Measurements from ENCODE around the gene RBM17.
"Not testable (repeated sequence)": the region's sequence is repeated elsewhere in the genome, so short reads cannot be mapped to it uniquely, and the experiment has no call there.

Gene RBM17

DNA sequence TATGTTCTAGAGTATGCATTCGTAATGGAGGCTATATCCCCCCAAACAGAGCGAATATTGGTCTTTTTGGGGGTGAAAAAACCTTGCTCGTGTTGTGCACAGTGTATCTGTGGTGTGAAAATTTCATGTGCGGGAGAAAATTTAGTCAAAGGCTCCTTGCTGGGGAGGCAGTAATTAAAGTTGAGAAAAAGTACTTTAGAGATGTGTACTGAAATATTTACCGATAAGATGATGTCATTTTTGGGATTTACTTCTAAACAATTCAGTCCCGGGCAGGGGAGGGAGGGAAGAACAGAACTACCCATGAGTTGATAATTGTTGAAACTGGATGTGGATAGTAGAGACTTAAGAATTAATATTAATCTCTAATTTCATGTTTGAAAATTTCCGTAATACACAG, 9.3 kb downstream of the RBM17 start:
- H3K4me3 ChIP-seq (ENCODE audit: low read length) = no peak overlapping the region
- DNase-seq (ENCODE audit: low read depth, low spot score) = no peak

DNA sequence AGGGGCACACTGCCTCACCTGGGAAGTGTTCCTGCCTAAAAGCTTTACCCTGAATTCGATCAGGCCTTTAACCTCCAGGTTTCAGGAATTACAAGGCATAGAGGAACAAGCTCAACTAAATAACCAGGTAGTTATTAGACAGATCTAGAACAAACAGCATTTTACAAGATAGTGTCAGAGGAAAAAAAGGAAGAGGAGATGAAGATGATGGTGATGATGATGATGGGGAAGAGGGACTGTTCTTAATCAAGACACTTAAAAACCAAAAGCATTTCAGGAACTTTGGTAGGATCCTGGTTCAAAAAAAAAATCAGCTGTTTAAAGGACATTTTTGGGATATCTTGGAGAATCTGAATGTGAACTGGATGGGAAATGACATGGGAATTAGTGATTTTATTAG, 11.5 kb downstream of the RBM17 start:
- no peak overlapping the region for H3K4me3 ChIP-seq (ENCODE audit: low read length)
- no peak for DNase-seq (ENCODE audit: low read depth, low spot score)

DNA sequence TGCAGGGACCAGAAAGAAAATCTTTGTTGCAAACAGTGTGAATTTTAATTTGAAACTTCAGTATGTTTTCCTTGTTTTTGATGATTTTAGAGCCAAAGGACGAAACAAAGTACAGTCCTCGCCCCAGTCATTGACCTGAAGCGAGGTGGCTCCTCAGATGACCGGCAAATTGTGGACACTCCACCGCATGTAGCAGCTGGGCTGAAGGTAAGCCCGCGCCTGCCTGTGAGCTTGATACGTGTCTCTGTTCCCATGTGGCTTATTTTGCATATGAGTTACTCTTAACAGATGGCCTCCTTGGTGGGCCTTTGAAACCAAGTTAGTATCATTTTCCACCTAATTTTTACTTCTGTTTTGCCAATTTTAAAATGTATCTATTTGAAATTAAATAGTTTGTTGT, 12.3 kb downstream of the RBM17 start:
- no peak overlapping the region for H3K4me3 ChIP-seq (ENCODE audit: low read length)
- DNase-seq (ENCODE audit: low read depth, low spot score) = no peak

DNA sequence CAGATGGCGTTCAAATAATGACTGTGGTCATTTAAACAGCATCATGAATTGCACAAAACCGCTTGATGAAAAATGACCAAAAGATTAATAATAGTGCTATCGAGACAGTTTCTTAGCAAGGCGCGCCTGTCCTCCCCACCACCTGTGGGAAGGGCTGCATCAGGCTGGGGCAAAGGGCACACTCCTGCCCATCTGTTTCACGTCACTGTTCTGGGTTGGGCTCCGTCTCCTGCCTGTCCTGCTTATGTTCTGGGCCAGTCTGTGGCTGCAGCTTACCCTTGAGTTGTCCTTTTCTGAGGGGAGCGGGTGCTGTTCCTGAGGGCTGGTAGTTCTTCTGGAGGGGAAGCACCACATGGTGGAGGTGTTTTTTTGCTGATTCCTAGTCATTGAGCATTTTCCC, 13.3 kb downstream of the RBM17 start:
- no peak for DNase-seq (ENCODE audit: low read depth, low spot score)
- no peak overlapping the region for H3K4me3 ChIP-seq (ENCODE audit: low read length)

DNA sequence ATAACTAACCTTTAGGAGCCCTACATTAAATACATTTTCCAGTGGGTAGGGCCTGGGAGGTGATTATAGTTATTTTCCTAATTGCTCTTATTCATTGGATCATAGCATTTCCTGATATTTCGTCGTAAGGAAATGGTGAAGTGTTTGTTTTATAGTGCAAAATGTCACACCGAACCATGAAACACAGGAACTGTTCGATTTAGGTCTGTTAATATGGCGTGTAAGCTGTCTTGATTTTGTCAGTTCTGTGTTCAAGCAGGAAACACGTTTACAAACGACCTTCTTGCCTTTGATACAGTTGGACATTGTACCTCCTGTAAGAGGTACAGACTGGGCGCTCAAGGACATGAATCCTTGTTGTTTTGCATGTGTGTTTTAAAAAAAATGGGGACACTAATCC, 14.8 kb downstream of the RBM17 start:
- H3K4me3 ChIP-seq (ENCODE audit: low read length) = no peak overlapping the region
- no peak for DNase-seq (ENCODE audit: low read depth, low spot score)

DNA sequence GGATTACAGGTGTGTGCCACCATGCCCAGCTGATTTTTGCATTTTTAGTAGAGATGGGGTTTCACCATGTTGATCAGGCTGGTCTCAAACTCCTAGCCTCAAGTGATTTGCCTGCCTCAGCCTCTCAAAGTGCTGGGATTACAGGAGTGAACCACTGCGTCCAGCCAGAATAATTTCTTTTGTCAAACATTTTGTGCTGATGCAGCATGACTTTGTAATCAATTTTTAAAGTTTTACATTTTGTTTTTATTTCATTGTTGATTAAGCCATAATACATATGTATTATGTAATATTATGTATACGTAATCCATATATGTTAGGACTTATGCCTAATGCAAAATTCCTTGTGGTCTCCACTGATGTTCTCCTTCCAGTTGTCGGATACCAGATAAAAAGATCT, 18.8 kb downstream of the RBM17 start:
- H3K4me3 ChIP-seq (ENCODE audit: low read length); DNase-seq (ENCODE audit: low read depth, low spot score): not testable (repeated sequence)

DNA sequence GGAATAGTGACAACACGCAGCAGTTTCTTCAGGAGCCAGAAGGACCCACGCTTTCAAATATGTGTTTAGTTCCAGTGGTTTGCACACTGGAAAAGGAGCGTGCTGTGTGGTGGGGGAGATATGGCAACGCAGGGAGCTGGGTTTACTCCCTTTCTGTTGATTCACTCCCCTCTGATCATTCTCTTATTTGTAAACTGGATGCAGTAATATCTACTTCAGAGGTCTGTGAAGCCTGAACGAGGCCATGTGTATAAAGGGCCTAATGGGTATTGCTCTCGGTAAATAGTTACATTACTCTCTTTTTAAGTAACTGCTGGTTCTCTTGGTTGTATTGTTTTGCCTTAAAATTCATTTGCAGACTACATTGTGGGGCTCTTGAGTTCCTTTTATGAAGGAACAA, 19.2 kb downstream of the RBM17 start:
- no peak for DNase-seq (ENCODE audit: low read depth, low spot score)
- H3K4me3 ChIP-seq (ENCODE audit: low read length) = no peak overlapping the region

DNA sequence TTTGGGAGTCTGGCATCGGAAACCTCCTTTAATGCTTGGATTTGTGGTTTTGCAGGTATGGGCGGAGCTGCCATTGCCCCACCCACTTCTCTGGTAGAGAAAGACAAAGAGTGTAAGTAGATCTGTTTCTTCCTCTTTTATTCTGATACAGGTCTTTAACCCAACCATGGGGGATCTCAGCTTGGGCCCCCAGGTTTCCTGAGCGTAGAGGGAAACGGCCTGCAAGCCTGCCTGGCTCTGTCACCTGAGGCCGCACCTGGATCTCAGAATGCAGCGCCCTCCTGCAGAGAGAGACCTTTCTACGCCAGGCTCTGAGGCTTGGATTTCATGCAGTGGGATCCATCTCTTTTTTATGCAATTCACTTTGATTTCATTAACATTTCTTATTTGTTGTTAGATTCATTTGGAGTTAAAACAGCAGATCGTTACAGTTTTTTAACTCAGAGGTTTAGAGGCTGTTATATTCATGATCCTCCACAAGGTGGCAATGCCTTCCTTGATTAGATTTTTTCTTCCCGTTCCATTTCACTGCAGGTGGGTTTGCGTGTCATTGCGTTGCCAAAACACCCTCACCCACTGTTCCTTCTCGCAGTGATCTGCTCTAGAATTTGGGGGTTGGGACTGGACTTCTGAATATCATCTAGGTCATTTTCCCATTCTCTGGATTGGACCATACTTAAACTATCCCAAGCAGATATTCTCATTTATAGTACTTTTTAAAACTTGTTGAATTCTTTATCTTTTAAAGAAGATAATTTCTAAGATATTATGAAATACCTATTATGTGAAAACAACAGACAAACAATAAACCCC, 20.0 kb downstream of the RBM17 start:
- no peak overlapping the region for H3K4me3 ChIP-seq (ENCODE audit: low read length)
- DNase-seq (ENCODE audit: low read depth, low spot score) = peak; percentile 50

DNA sequence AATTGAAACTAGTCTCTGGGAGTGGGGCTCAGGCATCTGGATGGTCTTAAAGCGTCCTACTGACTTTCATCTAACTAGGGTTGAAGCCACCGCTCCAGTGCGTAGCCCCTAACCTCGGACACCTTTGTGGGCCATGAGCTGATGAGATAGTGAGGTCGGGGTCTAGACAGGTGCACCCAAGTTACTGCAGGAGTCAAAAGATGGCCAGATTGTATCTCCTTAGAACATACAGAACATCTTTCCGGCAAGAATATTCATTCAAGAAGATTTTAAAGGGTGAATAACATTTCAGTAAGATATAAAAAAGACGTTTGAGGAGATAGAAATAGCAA, 20.6 kb downstream of the RBM17 start:
- H3K4me3 ChIP-seq (ENCODE audit: low read length) = no peak overlapping the region
- no peak for DNase-seq (ENCODE audit: low read depth, low spot score)

DNA sequence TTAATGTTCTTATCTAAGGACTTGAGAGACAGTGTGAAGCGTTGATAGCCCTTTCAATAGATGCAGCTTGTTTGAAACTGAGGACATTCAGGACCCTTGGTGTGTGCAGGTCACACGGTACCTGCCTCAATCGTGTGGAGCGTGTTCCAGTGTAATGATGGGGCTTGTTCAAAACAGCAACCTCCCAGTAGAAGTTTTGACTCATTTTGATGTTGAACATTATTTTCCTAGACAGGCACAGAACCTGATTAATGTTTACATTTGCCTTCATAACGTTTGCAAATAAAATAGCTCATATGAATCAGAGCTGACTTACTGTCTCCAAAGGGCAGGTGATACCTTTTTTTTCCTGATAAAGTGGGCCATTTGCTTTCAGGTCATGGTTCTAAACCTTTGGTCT, 21.3 kb downstream of the RBM17 start:
- no peak overlapping the region for H3K4me3 ChIP-seq (ENCODE audit: low read length)

DNA sequence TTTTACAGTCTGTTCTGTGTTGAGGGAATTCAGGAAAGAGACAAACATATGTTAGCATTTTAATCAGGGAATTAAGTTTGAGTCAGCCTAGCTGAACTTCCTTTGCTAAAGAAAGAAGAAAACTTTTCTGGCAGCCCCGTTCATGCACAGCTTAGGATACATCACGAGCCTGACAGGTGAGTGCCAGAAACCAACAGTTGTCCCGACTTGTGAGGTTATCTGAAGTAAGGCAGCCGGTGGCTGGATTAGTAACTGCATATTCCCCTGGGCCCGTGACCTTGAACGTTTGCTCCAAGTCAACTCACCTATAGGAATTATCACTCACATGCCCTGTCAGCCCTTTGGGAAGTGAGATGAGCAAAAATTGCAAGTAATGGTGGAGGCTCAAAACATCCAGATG, 24.1 kb downstream of the RBM17 start:
- DNase-seq (ENCODE audit: low read depth, low spot score) = no peak
- no peak overlapping the region for H3K4me3 ChIP-seq (ENCODE audit: low read length)

More for the DNA sequence above, 21.3 kb downstream of the RBM17 start:
- no peak for DNase-seq (ENCODE audit: low read depth, low spot score)

DNA sequence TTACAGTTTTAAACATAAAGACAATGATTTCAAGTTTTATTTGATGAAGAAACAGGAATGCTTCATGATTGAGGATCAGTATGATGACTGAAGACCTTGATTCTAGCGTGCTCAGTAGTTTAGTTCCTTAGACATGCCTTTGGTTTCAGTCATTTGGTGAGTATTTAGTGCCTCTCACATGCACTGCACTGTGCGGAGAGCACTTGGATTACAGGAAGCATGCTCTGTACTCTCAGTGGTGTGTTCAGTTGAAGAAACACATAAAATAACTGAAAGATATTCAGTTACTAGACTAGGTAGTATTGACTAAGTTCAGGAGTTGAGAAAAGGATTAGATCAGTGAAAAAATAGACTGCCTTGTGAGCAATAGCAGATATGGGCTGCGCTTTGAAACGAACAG, 25.5 kb downstream of the RBM17 start:
- H3K4me3 ChIP-seq (ENCODE audit: low read length) = no peak overlapping the region
- no peak for DNase-seq (ENCODE audit: low read depth, low spot score)

DNA sequence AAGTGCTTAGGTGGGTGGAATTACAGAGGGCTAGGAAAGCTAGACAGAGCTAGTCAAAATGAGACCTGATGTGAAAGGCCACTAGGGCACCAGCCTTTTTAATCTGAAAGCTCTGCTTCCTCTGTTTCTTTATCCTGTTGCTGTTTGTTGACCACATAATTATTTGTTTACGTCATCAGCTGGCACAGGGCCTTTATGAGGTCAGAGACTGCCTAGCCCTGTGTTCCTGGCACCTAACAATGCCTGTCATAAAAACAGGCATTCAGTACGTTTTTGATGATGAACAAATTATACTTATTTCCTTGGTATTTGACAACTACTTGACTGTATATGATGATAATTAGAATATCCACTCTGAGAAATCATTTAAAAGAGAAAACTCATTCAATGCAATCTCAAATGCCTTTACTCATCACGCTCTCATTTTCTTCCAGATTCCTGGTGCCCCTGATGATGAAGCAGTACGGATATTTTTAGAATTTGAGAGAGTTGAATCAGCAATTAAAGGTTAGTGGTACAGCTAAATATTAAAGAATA, 26.0 kb downstream of the RBM17 start:
- no peak overlapping the region for H3K4me3 ChIP-seq (ENCODE audit: low read length)
- no peak for DNase-seq (ENCODE audit: low read depth, low spot score)

DNA sequence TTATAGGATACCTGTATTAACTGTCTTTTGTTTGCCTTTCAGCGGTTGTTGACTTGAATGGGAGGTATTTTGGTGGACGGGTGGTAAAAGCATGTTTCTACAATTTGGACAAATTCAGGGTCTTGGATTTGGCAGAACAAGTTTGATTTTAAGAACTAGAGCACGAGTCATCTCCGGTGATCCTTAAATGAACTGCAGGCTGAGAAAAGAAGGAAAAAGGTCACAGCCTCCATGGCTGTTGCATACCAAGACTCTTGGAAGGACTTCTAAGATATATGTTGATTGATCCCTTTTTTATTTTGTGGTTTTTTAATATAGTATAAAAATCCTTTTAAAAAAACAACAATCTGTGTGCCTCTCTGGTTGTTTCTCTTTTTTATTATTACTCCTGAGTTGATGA, 26.6 kb downstream of the RBM17 start:
- DNase-seq (ENCODE audit: low read depth, low spot score) = no peak
- H3K4me3 ChIP-seq (ENCODE audit: low read length) = no peak overlapping the region

DNA sequence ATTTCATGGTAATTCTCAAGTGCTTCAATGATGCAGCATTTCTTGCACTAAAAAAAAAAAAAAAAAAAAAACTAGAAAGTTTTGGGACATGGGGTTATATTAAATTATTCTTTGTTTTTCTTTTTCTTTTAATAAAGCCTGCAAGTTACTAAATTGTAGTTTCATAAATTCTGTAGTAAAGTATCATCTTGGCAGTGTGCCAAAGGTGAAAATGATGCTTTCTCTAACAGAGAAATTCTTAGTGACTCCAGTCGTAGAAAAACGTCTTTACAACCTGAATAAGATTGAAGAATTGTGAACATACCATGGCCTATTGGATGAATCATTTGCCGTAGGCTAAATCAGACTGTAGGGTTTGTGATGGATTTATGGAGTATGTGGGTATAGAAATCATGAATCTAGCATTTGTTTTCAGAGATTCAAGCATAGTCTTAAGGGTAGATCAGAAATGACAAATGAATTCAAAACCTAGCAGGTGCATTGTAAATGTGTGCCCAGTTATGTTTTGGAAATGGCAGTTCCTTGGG, 27.1 kb downstream of the RBM17 start:
- H3K4me3 ChIP-seq (ENCODE audit: low read length) = no peak overlapping the region
- no peak for DNase-seq (ENCODE audit: low read depth, low spot score)

DNA sequence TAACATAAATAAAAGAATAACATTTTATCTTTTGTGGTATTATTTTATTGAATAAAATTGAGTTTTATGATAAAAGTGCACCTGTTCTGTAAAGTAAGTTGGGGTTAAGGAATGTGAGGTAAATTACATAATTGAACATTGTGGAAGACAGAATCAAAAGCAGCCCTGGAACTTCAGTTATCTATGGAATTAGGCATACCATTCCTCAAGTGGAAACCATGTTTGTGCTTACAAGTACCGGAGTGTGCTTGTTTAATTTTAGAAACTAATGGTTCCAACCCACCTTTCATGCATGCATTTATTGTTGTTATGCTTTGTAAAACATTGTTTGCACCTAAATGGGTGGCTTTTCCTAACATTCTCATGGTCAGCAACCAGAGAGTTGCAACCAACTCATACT, 28.0 kb downstream of the RBM17 start:
- no peak for DNase-seq (ENCODE audit: low read depth, low spot score)
- no peak overlapping the region for H3K4me3 ChIP-seq (ENCODE audit: low read length)

DNA sequence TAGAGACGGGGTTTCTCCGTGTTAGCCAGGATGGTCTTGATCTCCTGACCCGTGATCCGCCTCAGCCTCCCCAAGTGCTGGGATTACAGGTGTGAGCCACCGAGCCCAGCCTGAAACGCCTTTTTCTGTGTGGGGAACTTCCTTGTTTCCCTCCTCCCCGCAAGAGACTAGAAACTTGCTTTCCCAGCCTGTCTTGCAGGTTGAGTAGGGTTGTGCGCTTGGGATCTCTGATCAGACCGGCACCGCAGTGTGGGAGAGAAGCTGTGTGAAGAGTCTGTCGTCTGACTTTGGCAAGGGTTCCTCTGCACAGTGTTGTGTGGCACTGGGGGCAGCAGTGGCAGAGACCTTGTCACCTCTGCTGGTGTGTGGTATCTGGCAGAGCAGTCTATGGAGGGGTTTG, 28.9 kb downstream of the RBM17 start:
- H3K4me3 ChIP-seq (ENCODE audit: low read length) = no peak overlapping the region
- no peak for DNase-seq (ENCODE audit: low read depth, low spot score)

DNA sequence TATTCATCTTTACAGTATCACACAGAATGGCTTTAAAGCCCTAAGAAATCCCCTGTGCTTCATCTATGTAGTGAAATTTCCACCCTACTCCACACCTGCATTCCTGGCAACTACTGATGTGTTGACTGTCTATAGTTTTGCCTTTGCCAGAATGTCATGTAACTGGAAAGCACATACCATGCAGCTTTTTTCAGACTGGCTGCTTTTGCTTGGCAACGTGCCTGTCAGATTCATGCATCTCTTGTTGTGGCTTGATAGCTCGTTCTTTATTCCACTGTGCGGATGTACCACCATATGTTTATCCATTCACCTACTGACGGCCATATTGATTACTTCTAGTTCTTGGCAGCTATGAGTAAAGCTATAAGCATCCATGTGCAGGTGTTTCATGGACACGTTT, 30.6 kb downstream of the RBM17 start:
- no peak for DNase-seq (ENCODE audit: low read depth, low spot score)
- H3K4me3 ChIP-seq (ENCODE audit: low read length) = no peak overlapping the region

DNA sequence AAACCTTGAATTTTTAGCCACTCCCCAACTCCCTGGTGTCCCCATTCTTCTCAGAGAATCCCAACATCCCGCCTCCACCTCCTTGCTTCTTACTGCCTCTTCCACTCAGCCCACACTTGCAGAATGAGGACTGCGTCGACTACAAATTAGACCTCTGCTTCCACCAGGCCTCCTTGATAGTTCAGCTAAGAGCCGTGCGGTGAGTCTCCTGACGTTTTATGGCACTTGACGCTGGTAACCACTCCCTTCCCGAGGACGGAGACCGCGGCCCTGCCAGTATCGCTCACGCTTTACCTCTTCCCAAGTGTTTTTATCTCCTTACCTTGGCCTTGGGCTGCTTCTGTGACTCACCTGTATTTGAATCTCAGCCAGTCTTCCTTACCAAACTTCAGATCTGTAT, 31.1 kb downstream of the RBM17 start:
- no peak overlapping the region for H3K4me3 ChIP-seq (ENCODE audit: low read length)
- DNase-seq (ENCODE audit: low read depth, low spot score) = no peak

DNA sequence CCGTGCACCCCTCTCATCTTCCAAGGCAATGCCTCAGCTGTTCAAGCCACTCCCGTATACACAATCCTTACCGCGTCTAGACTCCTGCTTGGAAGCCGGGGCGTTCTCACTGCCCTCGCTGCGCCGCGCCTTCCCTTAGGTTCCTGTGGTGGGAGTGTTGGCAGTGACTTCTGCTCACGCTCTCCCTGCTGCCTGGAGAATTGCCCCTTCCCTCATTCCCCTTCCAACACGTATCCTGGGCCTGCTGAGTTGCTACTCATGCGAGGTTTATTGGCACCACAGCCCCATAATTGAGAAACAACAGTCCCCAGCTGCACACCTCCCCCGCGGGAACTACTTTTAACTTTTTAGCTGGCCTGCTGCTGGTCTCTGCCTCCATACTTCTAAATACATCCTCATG, 31.9 kb downstream of the RBM17 start:
- no peak for DNase-seq (ENCODE audit: low read depth, low spot score)

DNA sequence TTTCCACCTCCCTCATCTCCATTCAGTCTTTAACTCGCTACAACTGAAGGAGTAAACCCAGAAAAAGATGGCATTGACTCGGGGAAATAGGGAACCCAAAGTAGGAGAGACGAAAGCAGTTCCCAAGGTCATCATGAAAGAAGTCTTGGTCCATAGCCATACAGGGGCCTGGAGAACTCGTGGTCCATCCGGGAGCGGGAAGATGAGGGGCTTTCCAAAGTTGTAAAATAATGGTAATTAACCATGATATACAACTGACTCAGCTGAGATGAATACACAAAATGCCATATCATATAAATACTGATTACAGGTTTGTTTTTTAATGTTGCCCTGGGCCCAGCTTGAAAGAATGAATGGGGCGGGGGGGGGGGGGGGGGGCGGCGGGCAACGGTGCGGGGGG, 32.3 kb downstream of the RBM17 start:
- no peak for DNase-seq (ENCODE audit: low read depth, low spot score)
- no peak overlapping the region for H3K4me3 ChIP-seq (ENCODE audit: low read length)

More for the DNA sequence above, 31.9 kb downstream of the RBM17 start:
- H3K4me3 ChIP-seq (ENCODE audit: low read length) = no peak overlapping the region
